SK-N-SH (cell line): Measurements from ENCODE around the gene MEI1. TPM values are rescaled to one million over a fixed set of nuclear protein-coding genes. Genes with fewer than 3 reads are reported as not detected.
"Not testable (repeated sequence)": the region's sequence is repeated elsewhere in the genome, so short reads cannot be mapped to it uniquely, and the experiment has no call there.

Source experiments
- CTCF ChIA-PET: fragments of 300-600, 350-600 bp; formaldehyde crosslinking; extraction: SDS; loops from one replicate; lab custom pipeline; 2021; lab: Yijun Ruan, JAX
- POLR2A ChIA-PET: fragments of 350-600 bp; sonication (Branson Sonifier 250); formaldehyde crosslinking; extraction: SDS; loops from one replicate; lab custom pipeline; 2020; ENCODE audit warnings: antibody characterized with exemption, inconsistent platforms; lab: Yijun Ruan, JAX
- DNase-seq: peaks from one replicate; pipeline ENCODE4 v3.0.0; 2012
- H2AFZ ChIP-seq: fragments of 200-600 bp; sonication (generic); 2 replicates; pipeline ENCODE4 v1.8.1; 2016; ENCODE audit warnings: antibody characterized with exemption, mild to moderate bottlenecking, low read depth
- H3F3A ChIP-seq: fragments of 200-600 bp; sonication (generic); replicated peaks from 2 replicates; pipeline ENCODE3; 2016; ENCODE audit warnings: antibody characterized with exemption, mild to moderate bottlenecking; ENCODE audit not compliant: insufficient read depth
- H3K27ac ChIP-seq, 2 experiments: fragments of 200-500 bp in 1 of 2; fragments of 200-600 bp in 1 of 2; sonication (Bioruptor generic) in 1 of 2; sonication (generic), shearing (Covaris generic) in 1 of 2; 2 replicates each; pipeline versions ENCODE4 v1.5.1 to v1.6.1; 2014 to 2016; ENCODE audit warnings: low read depth in 2 of 2, inconsistent platforms in 1 of 2, low read length in 1 of 2, mild to moderate bottlenecking in 1 of 2, mixed read lengths in 1 of 2
- H3K27me3 ChIP-seq: fragments of 200-600 bp; sonication (generic), shearing (Covaris generic); 2 replicates; pipeline ENCODE4 v1.6.1; 2016; ENCODE audit warnings: mixed run types; ENCODE audit not compliant: insufficient read depth
- H3K36me3 ChIP-seq, 2 experiments: fragments of 200-500 bp in 1 of 2; fragments of 200-600 bp in 1 of 2; sonication (Bioruptor generic) in 1 of 2; sonication (generic) in 1 of 2; replicated peaks in 1 of 2; 2 replicates each; pipeline versions ENCODE3 to v1.5.1; 2014 to 2016; ENCODE audit warnings: low read length in 1 of 2, mild to moderate bottlenecking in 1 of 2; ENCODE audit not compliant: insufficient read depth in 2 of 2, control insufficient read depth in 1 of 2
- H3K4me1 ChIP-seq, 2 experiments: fragments of 200-500 bp in 1 of 2; fragments of 200-600 bp in 1 of 2; sonication (Bioruptor generic) in 1 of 2; sonication (generic), shearing (Covaris generic) in 1 of 2; 2 replicates each; pipeline versions ENCODE4 v1.5.1 to v1.6.1; 2014 to 2016; ENCODE audit warnings: low read depth in 1 of 2, low read length in 1 of 2, mixed run types in 1 of 2; ENCODE audit not compliant: insufficient read depth in 2 of 2, control insufficient read depth in 1 of 2
- H3K4me2 ChIP-seq: fragments of 200-600 bp; sonication (generic), shearing (Covaris generic); 2 replicates; pipeline ENCODE4 v1.6.1; 2017; ENCODE audit warnings: mixed run types
- H3K4me3 ChIP-seq, 2 experiments: fragments of 200-500 bp in 1 of 2; fragments of 200-600 bp in 1 of 2; sonication (Bioruptor generic) in 1 of 2; sonication (generic), shearing (Covaris generic) in 1 of 2; 2 replicates each; pipeline versions ENCODE4 v1.5.1 to v1.8.1; 2014 to 2016; ENCODE audit warnings: low read depth in 2 of 2, inconsistent platforms in 1 of 2, low read length in 1 of 2, mild to moderate bottlenecking in 1 of 2, mixed read lengths in 1 of 2, moderate library complexity in 1 of 2
- H3K79me2 ChIP-seq: fragments of 200-600 bp; sonication (generic); 2 replicates; pipeline ENCODE4 v1.8.1; 2017; ENCODE audit warnings: mild to moderate bottlenecking; ENCODE audit not compliant: insufficient read depth
- H3K9ac ChIP-seq: fragments of 200-600 bp; sonication (generic); 2 replicates; pipeline ENCODE4 v1.6.1; 2017; ENCODE audit warnings: mixed run types
- H3K9me2 ChIP-seq: fragments of 200-600 bp; sonication (generic); 2 replicates; pipeline ENCODE4 v1.6.1; 2017; ENCODE audit warnings: mixed run types
- H3K9me3 ChIP-seq: fragments of 200-600 bp; sonication (generic); 2 replicates; pipeline ENCODE4 v1.6.1; 2017; ENCODE audit warnings: mixed run types, mild to moderate bottlenecking, moderate library complexity
- H4K20me1 ChIP-seq: fragments of 200-600 bp; sonication (generic); 2 replicates; pipeline ENCODE4 v1.6.1; 2017; ENCODE audit warnings: mild to moderate bottlenecking, mixed run types; ENCODE audit not compliant: insufficient read depth
- CHD2 ChIP-seq: fragments of 150-350 bp; IDR thresholded peaks from 2 replicates; pipeline ENCODE4 v1.6.1; 2018; ENCODE audit warnings: low read length; ENCODE audit not compliant: partially characterized antibody
- CTCF ChIP-seq: fragments of 200-600 bp; sonication (generic); IDR thresholded peaks from 2 replicates; pipeline ENCODE4 v1.6.1; 2017; ENCODE audit warnings: antibody characterized with exemption, mild to moderate bottlenecking, moderate library complexity
- EP300 ChIP-seq, 2 experiments: IDR thresholded peaks; 2 replicates each; pipeline versions ENCODE4 v1.4.0 to v1.6.1; 2012; ENCODE audit warnings: borderline replicate concordance in 1 of 2, low read depth in 1 of 2, low read length in 1 of 2
- EZH2phosphoT487 ChIP-seq: fragments of 200-600 bp; sonication (generic); IDR thresholded peaks from 2 replicates; pipeline ENCODE4 v1.6.1; 2017; ENCODE audit warnings: low read depth, mixed run types, mild to moderate bottlenecking, antibody characterized with exemption, moderate library complexity, borderline replicate concordance
- FOSL2 ChIP-seq: IDR thresholded peaks from 2 replicates; pipeline ENCODE4 v1.4.0; 2012; ENCODE audit warnings: low read depth, mild to moderate bottlenecking, moderate library complexity, borderline replicate concordance
- FOXJ3 ChIP-seq: sonication (generic); formaldehyde crosslinking; IDR thresholded peaks from 2 replicates; pipeline ENCODE4 v1.5.1; 2020; ENCODE audit warnings: mild to moderate bottlenecking, missing genetic modification reagents
- FOXM1 ChIP-seq: IDR thresholded peaks from 2 replicates; pipeline ENCODE4 v1.4.0; 2012; ENCODE audit warnings: low read depth, mild to moderate bottlenecking
- GABPA ChIP-seq: IDR thresholded peaks from 2 replicates; pipeline ENCODE4 v1.4.0; 2012; ENCODE audit warnings: low read depth, mild to moderate bottlenecking
- MEF2A ChIP-seq: IDR thresholded peaks from 2 replicates; pipeline ENCODE4 v1.4.0; 2012; ENCODE audit warnings: low read depth, borderline replicate concordance
- POLR2AphosphoS5 ChIP-seq: IDR thresholded peaks from 2 replicates; pipeline ENCODE4 v1.6.1; 2012; ENCODE audit warnings: low read depth, low read length
- RCOR1 ChIP-seq: fragments of 150-350 bp; IDR thresholded peaks from 2 replicates; pipeline ENCODE4 v1.6.1; 2017; ENCODE audit warnings: antibody characterized with exemption, low read length
- RXRA ChIP-seq: IDR thresholded peaks from 2 replicates; pipeline ENCODE4 v1.4.0; 2012; ENCODE audit warnings: low read depth, mild to moderate bottlenecking, borderline replicate concordance
- SMC3 ChIP-seq: IDR thresholded peaks from 2 replicates; pipeline ENCODE4 v1.6.1; 2012; ENCODE audit warnings: low read depth, low read length, improper control_type of control experiment
- TCF12 ChIP-seq: IDR thresholded peaks from 2 replicates; pipeline ENCODE4 v1.4.0; 2012
- TEAD4 ChIP-seq: IDR thresholded peaks from 2 replicates; pipeline ENCODE4 v1.4.0; 2012; ENCODE audit warnings: mild to moderate bottlenecking, borderline replicate concordance; ENCODE audit not compliant: insufficient read depth
- USF2 ChIP-seq: fragments of 150-350 bp; IDR thresholded peaks from 2 replicates; pipeline ENCODE4 v1.6.1; 2017; ENCODE audit warnings: antibody characterized with exemption, low read length, low read depth, borderline replicate concordance
- WGBS: methylation state at CpG from one replicate; pipeline ENCODE4 v1.1.6; 2017; ENCODE audit warnings: low lambda C conversion rate; 5-methylcytosine and 5-hydroxymethylcytosine counted together
- polyA plus RNA-seq, 3 experiments: library from polyadenylated mRNA; depleted of rRNA; stranded (reverse); fragments of >200 nt; gene quantifications; 2 replicates each; pipeline ENCODE4 v1.2.3, GENCODE V29; 2012
- TF ChIP-seq, protein P1 (sequence below): fragments of 150-350 bp; IDR thresholded peaks from 2 replicates; pipeline ENCODE4 v1.6.1; 2016; ENCODE audit warnings: mild to moderate bottlenecking, low read depth, low read length

MEI1 gene
- polyA plus RNA-seq, 1 of the 3 experiments (the other 2 are of a cell fraction): not detected

DNA sequence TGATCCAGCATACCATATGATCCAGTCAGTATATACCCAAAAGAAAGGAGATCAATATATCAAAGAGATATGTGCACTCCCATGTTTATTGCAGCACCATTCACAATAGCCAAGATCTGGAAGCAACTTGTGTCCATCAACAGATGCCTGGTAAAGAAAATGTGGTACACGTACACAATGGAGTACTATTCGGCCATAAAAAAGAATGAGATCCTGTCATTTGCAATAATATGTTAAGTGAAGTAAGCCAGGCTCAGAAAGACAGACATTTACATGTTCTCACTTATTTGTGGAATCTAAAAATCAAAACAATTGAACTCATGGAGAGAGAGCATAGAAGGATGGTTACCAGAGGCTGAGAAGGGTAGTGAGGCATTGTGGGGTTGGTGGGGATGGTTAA, 37.6 kb upstream of the MEI1 start:
- no peak overlapping the region for H3K4me2 ChIP-seq
- no peaks in the 10 kb centered on the region for H3K4me1 ChIP-seq
- no peak overlapping the region for H3K27ac ChIP-seq
- WGBS: 88% methylated on average over 2 of the region's 2 CpGs
- H3K9me3 ChIP-seq: no peaks in the 10 kb centered on the region
- H3K36me3 ChIP-seq: peaks cover 16 to 34% of the 10 kb centered on the region in 2 experiments
- no peak for TF ChIP-seq TEAD4
- TF ChIP-seq USF2: no peak
- no peak for TF ChIP-seq RXRA
- no peak for TF ChIP-seq GABPA
- no peak for TF ChIP-seq EZH2phosphoT487
- TF ChIP-seq FOXM1: no peak
- TF ChIP-seq MEF2A: no peak
- no peak for TF ChIP-seq CHD2
- no peak for TF ChIP-seq RCOR1
- TF ChIP-seq FOXJ3 (CRISPR knock-in tag): no peak
- TF ChIP-seq, all 33 proteins: peak for 0
- Histone ChIP-seq H3K4me3 (no peak overlapping the region), H3K9ac (no peak overlapping the region), H3F3A (peaks cover 3% of the 10 kb centered on the region), H4K20me1 (no peaks in the 10 kb centered on the region), H3K79me2 (no peaks in the 10 kb centered on the region), H3K27me3 (no peaks in the 10 kb centered on the region), H3K9me2 (no peaks in the 10 kb centered on the region), H2AFZ (no peak overlapping the region)
- DNase-seq: no peak
- ChIA-PET POLR2A (no interaction called here), CTCF (no interaction called here)

DNA sequence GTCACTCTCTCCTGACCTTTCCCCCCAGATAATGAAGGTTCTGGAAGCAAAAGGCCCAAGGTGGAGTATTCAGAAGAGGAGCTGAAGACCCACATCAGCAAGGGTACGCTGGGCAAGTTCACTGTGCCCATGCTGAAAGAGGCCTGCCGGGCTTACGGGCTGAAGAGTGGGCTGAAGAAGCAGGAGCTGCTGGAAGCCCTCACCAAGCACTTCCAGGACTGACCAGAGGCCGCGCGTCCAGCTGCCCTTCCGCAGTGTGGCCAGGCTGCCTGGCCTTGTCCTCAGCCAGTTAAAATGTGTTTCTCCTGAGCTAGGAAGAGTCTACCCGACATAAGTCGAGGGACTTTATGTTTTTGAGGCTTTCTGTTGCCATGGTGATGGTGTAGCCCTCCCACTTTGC, 35.7 kb upstream of the MEI1 start:
- DNase-seq, H3K4me2 ChIP-seq, H3K4me1 ChIP-seq, H3K27me3 ChIP-seq, H3K4me3 ChIP-seq, H3K79me2 ChIP-seq, H2AFZ ChIP-seq, H3K9me3 ChIP-seq, H3K9ac ChIP-seq, H4K20me1 ChIP-seq, H3K27ac ChIP-seq, H3K9me2 ChIP-seq, POLR2A ChIA-PET, CTCF ChIA-PET: not testable (repeated sequence)
- Histone ChIP-seq H3K36me3 (peaks cover 7 to 22% of the 10 kb centered on the region in 2 experiments), H3F3A (peaks cover 13% of the 10 kb centered on the region)
- no CpG with 5 or more reads among the region's 9 CpGs for WGBS

DNA sequence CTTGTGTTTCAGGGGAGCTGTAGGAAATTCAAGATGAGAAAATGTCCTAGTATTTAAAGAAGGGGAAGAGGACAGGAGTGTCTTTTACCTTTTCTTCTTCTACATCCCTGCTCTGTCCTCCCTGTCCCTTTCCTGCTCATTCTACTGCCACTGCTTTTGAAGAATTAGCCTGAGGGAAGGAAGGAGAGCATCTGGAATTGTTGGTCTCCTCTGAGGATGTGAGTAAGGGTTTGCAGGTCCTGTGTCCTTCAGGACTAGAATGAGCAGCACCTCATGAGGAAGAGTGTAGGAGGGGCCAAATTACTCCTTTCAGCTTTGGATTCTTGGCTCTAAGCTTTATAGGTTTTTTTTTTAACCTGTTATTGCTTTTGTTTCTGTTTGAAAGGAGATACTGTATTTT, 34.8 kb upstream of the MEI1 start:
- H3K4me3 ChIP-seq: no peak overlapping the region
- ChIA-PET CTCF (interaction anchor here (1.9 kb wide), 1 partner anchor 11 kb away, joined by 7 read pairs; no protein-coding TSS in a partner anchor), POLR2A (no interaction called here)
- H3K9ac ChIP-seq: no peak overlapping the region
- H3K79me2 ChIP-seq: no peaks in the 10 kb centered on the region
- no peaks in the 10 kb centered on the region for H4K20me1 ChIP-seq
- no peaks in the 10 kb centered on the region for H3K27me3 ChIP-seq
- H3K9me3 ChIP-seq: no peaks in the 10 kb centered on the region
- DNase-seq: no peak
- peaks cover 2 to 4% of the 10 kb centered on the region in 2 experiments; a peak in 2 of 4 replicates for H3K4me1 ChIP-seq
- no peak overlapping the region for H2AFZ ChIP-seq
- H3K4me2 ChIP-seq: no peak overlapping the region
- no peaks in the 10 kb centered on the region for H3K9me2 ChIP-seq
- H3K27ac ChIP-seq: no peak overlapping the region
- H3F3A ChIP-seq: peaks cover 18% of the 10 kb centered on the region
- H3K36me3 ChIP-seq: peaks cover 7 to 19% of the 10 kb centered on the region in 2 experiments
- TF ChIP-seq FOSL2: no peak
- TF ChIP-seq FOXM1: no peak
- TF ChIP-seq, protein P1, sequence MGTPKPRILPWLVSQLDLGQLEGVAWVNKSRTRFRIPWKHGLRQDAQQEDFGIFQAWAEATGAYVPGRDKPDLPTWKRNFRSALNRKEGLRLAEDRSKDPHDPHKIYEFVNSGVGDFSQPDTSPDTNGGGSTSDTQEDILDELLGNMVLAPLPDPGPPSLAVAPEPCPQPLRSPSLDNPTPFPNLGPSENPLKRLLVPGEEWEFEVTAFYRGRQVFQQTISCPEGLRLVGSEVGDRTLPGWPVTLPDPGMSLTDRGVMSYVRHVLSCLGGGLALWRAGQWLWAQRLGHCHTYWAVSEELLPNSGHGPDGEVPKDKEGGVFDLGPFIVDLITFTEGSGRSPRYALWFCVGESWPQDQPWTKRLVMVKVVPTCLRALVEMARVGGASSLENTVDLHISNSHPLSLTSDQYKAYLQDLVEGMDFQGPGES: no peak
- no peak for TF ChIP-seq SMC3
- no peak for TF ChIP-seq EP300 (IDR thresholded peaks at IDR 0.05; ENCODE audit: borderline replicate concordance in 1 of 2, low read depth in 1 of 2, low read length in 1 of 2)
- no peak for TF ChIP-seq POLR2AphosphoS5
- no peak for TF ChIP-seq CHD2
- TF ChIP-seq USF2: no peak
- TF ChIP-seq MEF2A: no peak
- TF ChIP-seq FOXJ3 (CRISPR knock-in tag): no peak
- TF ChIP-seq GABPA: no peak
- TF ChIP-seq TEAD4: no peak
- TF ChIP-seq CTCF: no peak
- no peak for TF ChIP-seq TCF12
